GM19455 (cell line): ENCODE results near the gene LUZP2.

Experiments
- ATAC-seq: cut with Tn5 transposase; IDR thresholded peaks from one replicate; pipeline ENCODE4 v1.9.1; 2021; ENCODE audit not compliant: unreplicated experiment

The LUZP2 gene

GRCh38 chr11:24805671-24806070 is 308.8 kb downstream of the LUZP2 start:
- no peak for ATAC-seq

DNA sequence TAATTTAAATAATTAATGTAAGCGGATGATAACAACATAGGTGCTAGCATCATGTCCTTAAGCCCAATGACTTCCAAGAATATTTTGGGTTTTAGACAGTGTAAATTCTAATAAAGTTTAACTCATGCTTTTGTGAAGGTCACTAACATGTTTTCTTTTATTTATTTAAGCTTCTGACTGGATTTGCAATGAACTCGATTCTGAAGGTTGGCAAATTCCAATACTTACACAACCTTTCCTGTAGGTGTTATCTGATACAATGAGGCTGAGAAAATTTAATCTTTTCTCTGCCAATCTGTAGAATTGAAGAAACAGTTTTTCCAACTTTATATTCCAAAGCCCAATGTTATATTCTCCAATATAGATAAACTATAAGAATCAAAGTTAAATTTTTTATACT is 311.3 kb downstream of the LUZP2 start:
- ATAC-seq: no peak

GRCh38 chr11:24819006-24819405 is 322.2 kb downstream of the LUZP2 start:
- no peak for ATAC-seq

GRCh38 chr11:24819863-24820434 is 323.1 kb downstream of the LUZP2 start:
- no peak for ATAC-seq

DNA sequence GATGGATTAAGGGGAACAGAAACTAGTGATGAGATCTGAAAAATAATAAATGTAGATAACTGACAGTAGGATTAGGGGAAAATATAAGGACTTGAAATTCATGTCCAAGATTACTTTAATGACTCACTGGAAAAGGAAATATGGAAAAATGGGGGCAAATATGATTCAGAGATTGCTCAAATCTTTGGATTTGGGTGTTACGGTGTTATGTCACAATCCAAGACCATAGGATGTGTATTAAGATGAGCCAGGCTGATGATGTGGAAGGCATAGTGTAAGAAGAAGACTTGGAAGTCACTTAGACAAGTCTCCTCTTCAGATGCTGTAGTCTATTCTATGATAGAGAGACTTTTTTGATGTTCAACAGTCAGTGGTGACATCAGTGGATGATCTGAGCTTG is 323.7 kb downstream of the LUZP2 start:
- ATAC-seq: no peak

- ATAC-seq: no peak
Observed at GRCh38 chr11:24828938-24829605, 332.2 kb downstream of the LUZP2 start.

DNA sequence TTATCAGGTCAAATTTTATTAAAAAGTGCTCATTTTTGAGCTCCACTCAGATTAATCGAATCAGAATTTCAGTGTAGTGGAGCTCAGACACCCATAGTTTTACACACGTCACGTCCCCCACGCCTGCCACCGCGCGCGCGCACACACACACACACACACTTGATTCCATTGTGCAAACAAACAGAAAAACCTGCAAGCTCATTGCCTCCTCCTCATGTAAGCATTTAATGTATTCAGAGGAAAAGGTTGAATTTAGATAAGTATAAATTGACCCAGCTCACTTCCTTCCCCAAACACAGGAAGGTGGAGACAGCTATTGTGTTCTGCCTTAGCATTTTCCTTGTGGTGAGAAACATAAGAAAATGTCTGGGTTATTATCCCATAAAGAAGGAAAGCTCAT is 336.7 kb downstream of the LUZP2 start:
- no peak for ATAC-seq

GRCh38 chr11:24837112-24837511 is 340.3 kb downstream of the LUZP2 start:
- ATAC-seq: no peak

DNA sequence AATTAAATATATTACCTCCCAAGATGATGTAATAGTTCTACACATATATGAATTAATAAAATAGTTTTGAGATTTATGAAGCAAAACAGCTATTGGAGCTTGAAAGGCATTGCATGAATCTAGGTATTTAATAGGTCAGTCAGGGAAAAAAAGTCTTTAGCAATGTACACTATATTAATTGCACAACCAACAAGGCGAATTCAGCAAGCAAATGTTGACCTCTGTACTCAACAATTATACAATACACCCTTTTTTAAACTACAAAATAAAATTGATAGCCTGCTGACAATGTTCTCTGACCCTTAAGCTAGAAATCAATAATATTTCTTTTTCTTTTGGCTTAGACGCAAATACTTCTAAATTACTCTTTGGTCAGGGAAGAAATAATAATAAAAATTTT is 345.5 kb downstream of the LUZP2 start:
- ATAC-seq: no peak

DNA sequence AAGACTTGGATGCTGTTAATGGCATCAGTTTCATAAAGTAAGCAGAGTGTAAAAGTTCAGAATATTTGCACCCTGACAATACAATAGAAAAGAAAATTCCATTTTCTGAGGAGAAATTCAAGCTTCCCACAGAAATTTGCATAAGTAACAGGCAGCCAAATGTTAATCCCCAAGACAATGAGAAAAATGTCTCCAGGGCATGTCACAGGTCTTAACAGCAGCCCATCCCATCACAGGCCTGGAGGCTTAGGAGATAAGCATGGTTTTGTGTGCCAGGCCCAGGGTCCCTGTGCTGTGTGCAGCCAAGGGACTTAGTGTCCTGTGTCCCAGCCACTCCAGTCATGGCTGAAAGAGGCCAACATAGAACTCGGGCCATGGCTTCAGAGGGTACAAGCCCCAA is 347.6 kb downstream of the LUZP2 start:
- no peak for ATAC-seq

DNA sequence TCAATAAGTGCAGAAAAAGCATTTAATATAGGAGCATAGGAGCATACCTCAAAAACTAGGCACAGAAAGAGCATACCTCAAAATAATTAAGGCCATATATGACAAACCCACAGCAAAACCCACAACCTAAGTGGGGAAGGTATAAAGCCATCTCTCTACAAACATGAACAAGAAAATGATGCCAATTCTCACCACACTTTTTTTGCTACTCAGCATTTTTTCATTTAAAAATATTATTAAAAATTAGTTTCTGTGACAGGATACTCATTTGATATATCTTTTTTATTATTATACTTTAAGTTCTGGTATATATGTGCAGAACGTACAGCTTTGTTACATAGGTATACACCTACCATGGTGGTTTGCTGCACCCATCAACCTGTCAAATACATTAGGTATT is 352.0 kb downstream of the LUZP2 start:
- no peak for ATAC-seq

GRCh38 chr11:24855951-24856350 is 359.1 kb downstream of the LUZP2 start:
- no peak for ATAC-seq

DNA sequence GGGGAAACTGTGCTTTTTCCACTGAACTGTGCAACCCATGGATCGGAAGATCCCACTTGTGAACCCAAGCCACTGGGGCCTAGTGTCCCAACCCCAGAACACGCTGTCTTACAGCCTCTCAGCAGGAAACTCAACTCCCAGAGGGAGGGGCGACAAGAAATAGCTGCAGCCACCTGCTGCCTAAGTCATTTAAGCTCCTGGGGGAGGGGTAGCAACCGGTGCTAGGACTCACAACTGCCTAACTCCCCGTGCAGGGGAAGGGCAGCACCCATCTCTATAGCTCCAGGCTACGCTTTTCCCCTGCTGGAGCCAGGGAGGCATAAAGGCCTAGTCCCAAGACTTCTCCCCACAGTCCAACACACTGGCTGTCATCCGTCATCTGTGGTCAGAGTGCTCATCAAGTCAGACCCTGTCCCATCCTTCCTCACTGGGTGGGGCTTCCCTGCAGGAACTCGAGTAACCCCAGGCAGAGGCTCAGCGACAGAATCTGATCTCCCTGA is 363.0 kb downstream of the LUZP2 start:
- ATAC-seq: no peak

- no peak for ATAC-seq
Observed at GRCh38 chr11:24861440-24861839, 364.6 kb downstream of the LUZP2 start.

DNA sequence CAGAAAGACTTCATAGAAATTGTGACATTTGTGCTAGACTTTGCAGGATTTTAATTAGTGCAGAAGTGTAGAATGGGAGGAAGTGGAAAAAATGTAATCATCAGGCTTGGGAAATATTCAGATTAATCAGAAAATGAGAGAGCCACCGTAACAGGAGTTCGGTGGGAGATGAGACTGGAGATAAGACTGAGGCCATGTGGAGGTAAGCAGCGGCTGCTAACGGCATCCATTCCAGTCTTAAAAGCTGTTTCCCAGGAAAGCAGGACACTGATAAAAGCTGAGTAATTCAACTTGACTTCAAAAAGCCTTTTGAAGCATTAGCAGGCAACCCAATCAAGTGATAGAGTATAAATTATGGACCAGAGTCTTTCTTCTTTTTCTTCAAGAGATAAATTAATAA is 369.9 kb downstream of the LUZP2 start:
- ATAC-seq: no peak

- no peak for ATAC-seq
Observed at GRCh38 chr11:24870048-24870447, 373.2 kb downstream of the LUZP2 start.

DNA sequence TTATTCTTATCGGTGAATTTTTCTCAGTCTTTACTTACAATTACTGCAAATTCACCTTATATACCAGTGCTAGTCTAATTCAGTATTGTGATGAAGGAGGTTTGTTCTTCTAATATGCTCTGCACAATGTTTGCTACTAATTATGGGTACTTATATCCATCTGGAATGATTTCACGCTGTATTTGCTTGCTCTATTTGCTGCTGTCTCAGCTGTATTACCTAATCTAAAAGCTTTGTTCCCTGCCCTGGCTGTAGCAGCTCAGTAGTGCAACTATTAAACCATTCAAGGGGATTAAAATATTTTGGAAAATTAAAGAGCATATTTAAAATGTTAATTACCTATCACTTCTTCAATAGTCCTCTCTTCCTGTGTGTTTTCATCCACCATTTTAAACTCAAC is 375.3 kb downstream of the LUZP2 start:
- no peak for ATAC-seq

- no peak for ATAC-seq
Observed at GRCh38 chr11:24872651-24873311, 375.9 kb downstream of the LUZP2 start.

DNA sequence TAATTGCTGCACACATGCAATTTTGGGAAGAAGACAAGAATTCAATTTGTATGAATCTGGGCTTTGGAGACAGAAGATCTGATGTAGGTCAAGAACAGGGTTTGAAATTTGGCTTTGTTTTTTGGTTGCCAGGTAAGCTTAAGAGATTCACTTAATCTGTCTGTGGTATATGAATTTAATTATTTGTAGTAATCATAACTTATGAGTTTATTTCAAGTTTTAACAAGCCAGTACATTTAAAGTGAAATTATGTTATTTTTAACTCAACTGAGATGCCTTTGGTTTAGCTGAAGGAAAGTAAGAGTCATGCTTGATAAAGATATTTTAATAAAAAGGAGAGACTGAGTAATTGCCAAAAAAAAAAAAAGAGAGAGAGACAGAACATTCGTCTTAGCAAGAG is 384.1 kb downstream of the LUZP2 start:
- ATAC-seq: no peak

DNA sequence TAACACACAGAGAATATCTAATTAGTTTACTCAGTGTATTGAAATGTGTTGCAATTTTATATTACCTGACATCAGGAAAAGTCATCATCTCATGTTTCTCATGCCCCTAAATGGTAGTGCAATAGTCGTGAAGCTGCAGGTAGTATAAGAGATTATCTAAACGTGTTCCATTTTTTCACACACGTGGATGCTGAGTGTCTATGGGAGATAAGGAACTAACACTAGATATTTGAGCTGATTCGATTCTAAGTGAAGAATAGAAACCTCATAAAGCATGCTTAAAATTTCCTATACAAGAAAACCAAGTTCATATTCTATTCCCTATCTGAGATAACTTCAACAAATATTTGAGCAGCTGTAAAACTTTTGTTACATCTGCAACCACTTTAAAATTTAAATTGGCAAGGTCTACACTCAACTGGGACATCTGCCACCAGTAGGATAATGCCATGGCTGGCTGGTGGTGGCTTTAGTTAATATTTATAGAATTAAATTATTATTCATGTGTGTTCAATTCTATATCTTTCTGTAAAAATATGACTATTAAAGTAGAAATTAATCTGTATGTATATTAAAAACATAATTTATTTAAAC is 388.8 kb downstream of the LUZP2 start:
- ATAC-seq: no peak

DNA sequence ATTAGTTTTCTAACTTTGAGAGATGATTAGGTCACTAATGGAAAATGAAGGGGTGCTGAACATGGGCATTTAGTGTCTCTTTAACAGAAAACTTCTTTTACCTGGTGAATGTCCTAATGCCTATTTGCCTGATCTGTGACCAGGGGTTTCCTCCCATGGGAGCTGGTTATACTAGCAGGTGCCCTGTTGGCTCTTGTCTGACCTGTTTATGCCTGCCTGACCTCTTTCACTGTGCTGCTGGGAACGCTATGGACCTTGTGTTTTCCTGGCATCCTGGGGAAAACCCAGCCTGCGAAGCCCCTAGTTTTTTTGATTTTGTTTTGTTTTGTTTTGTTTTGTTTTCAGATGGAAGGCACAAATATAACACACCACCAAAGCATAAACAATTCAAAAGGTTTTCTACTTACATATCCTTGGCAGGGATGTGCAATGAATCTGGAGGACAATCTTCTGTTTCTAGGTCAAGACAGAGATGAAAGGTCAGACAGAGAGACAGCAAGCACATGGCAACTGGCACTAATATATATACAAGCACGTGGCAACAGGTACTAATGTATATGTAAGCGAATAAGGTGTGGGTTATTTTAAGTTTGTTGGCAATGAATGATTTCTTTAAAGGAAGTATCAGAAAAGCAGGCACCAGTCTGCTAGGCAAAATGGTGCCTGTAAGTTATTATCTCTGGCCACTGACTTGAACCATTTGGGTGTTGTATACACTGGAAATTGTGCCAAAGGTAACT is 390.2 kb downstream of the LUZP2 start:
- ATAC-seq: no peak
